Rectal smooth muscle tissue (tissue), 1 donor: Measurements from ENCODE around the gene SHD.

Experiments
- H3K27ac ChIP-seq: one replicate; pipeline ENCODE4 v1.7.0; 2013; ENCODE audit warnings: low read depth, low read length, inconsistent platforms
- H3K27me3 ChIP-seq: one replicate; pipeline ENCODE4 v1.7.0; 2013; ENCODE audit warnings: low read length; ENCODE audit not compliant: control insufficient read depth, insufficient read depth
- H3K36me3 ChIP-seq: one replicate; pipeline ENCODE4 v1.7.0; 2013; ENCODE audit warnings: low read length; ENCODE audit not compliant: control insufficient read depth, insufficient read depth
- H3K4me1 ChIP-seq: one replicate; pipeline ENCODE4 v1.7.0; 2013; ENCODE audit warnings: low read length; ENCODE audit not compliant: control insufficient read depth, insufficient read depth
- H3K4me3 ChIP-seq: one replicate; pipeline ENCODE4 v1.7.0; 2013; ENCODE audit warnings: low read length
- H3K9ac ChIP-seq: one replicate; pipeline ENCODE4 v1.7.0; 2013; ENCODE audit warnings: low read length

SHD gene

GRCh38 chr19:4294389-4294788 lies 15.3 kb downstream of the SHD start:
- H3K27me3 ChIP-seq = no peaks in the 10 kb centered on the region
- H3K4me1 ChIP-seq = no peaks in the 10 kb centered on the region
- no peak overlapping the region for H3K9ac ChIP-seq
- H3K4me3 ChIP-seq = no peak overlapping the region
- no peaks in the 10 kb centered on the region for H3K36me3 ChIP-seq
- no peak overlapping the region for H3K27ac ChIP-seq

DNA sequence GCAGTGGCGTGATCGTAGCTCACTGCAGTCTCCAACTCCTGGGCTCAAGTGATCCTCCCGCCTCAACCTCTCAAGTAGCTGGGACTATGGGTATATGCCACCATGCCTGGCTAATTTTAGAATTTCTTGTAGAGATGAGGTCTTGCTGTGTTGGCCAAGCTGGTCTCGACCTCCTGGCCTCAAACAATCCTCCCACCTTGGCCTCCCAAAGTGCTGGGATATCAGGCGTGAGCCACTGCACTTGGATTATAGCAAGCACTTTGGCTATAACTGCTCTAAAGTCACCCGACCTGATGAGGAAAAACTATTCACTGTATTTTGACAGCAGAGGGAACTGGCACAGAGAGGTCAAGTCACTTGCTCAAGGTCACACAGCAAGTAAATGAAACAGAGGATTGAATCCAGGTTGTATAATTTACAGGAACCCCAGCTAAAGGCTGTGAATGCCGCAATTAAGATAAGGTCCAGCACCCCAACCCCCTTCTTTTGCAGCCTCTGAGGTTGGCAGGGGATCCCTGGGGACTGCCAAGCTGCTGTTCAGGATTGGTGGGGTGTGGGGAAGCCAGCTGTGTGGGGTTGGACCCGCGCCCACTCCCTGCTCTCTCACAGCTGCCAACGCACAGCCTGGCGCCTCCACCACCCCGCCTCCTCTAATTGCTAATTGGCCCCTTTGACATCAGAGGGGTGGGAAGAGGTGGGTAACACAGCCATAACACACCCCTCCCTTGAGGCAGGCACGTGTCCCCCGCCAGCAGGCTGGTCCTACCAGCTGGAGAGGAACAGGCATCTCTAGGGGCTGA lies 17.1 kb downstream of the SHD start:
- Histone ChIP-seq H3K36me3 (no peaks in the 10 kb centered on the region), H3K4me1 (no peaks in the 10 kb centered on the region), H3K27me3 (no peaks in the 10 kb centered on the region), H3K27ac (no peak overlapping the region), H3K9ac (no peak overlapping the region), H3K4me3 (no peak overlapping the region)

DNA sequence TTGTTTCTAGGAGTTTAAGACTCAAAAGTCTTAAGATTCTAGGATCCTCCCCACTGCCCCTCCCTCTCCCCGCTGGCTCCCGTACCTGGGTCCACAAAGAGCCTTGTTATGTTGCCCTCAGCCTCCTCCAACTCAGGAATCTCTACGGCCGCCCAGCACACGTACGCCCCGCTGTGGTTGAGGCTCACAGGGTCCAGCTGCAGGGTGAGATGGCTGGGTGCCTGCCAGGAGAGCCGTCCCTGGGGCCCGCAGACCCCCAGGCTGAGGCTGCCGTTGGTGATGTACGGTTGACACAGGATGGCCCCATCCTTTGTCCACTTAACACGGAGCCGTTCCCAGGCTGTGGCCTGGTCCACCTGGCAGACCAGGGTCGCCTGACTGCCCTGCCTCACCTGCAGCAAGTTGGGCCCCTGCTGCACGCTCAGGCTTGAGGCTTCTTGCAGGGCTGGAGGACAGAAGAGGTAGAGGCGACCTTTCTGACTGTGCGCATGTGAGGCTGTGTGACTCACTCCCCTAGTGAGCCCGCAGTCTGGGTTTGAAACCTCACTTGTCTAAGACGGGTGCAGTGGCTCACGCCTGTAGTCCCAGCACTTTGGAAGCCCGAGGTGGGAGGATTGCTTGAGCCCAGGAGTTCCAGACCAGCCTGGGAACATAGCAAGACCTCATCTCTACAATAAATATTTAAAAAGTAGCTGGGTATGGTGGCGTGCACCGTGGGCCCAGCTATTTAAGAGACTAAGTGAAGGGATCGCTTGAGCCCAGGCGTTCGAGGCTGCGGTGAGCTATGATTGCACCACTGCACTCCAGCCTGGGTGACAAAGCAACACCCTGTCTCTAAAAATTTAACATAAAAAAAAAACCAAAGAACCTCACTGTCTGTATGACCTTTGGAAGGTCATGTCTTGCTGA lies 19.1 kb downstream of the SHD start:
- Histone ChIP-seq H3K27ac (no peak overlapping the region), H3K9ac (no peak overlapping the region), H3K36me3 (no peaks in the 10 kb centered on the region), H3K4me3 (no peak overlapping the region), H3K4me1 (no peaks in the 10 kb centered on the region), H3K27me3 (no peaks in the 10 kb centered on the region)

- Histone ChIP-seq H3K4me3 (no peak overlapping the region), H3K36me3 (no peaks in the 10 kb centered on the region), H3K27me3 (no peaks in the 10 kb centered on the region), H3K27ac (no peak overlapping the region), H3K4me1 (no peaks in the 10 kb centered on the region), H3K9ac (no peak overlapping the region)
Observed at GRCh38 chr19:4298810-4299550, 19.9 kb downstream of the SHD start.

GRCh38 chr19:4300589-4300988 lies 21.5 kb downstream of the SHD start:
- Histone ChIP-seq H3K36me3 (no peaks in the 10 kb centered on the region), H3K4me1 (no peaks in the 10 kb centered on the region), H3K27me3 (peaks cover 3% of the 10 kb centered on the region), H3K9ac (no peak overlapping the region), H3K27ac (no peak overlapping the region), H3K4me3 (no peak overlapping the region)

- Histone ChIP-seq H3K4me3 (peak overlapping the region; percentile 8), H3K4me1 (no peaks in the 10 kb centered on the region), H3K9ac (no peak overlapping the region), H3K36me3 (no peaks in the 10 kb centered on the region), H3K27me3 (peaks cover 3% of the 10 kb centered on the region), H3K27ac (no peak overlapping the region)
Observed at GRCh38 chr19:4301590-4302242, 22.6 kb downstream of the SHD start.

GRCh38 chr19:4302243-4302640 lies 23.2 kb downstream of the SHD start, which contains the start of gene TMIGD2:
Gene TMIGD2 (minus strand): TSS chr19:4302389. CDS start chr19:4302385, 4 bp downstream.
- Histone ChIP-seq H3K27ac (no peak within 1 kb of the TSS), H3K4me3 (peak within 1 kb of the TSS; percentile 8), H3K9ac (no peak within 1 kb of the TSS), H3K36me3 (no peaks in the 10 kb centered on the region), H3K4me1 (no peaks in the 10 kb centered on the region), H3K27me3 (peaks cover 3% of the 10 kb centered on the region)

GRCh38 chr19:4303819-4304537 lies 24.9 kb downstream of the SHD start:
- Histone ChIP-seq H3K36me3 (no peaks in the 10 kb centered on the region), H3K27ac (no peak overlapping the region), H3K9ac (no peak overlapping the region), H3K27me3 (peaks cover 3% of the 10 kb centered on the region), H3K4me1 (no peaks in the 10 kb centered on the region), H3K4me3 (no peak overlapping the region)

DNA sequence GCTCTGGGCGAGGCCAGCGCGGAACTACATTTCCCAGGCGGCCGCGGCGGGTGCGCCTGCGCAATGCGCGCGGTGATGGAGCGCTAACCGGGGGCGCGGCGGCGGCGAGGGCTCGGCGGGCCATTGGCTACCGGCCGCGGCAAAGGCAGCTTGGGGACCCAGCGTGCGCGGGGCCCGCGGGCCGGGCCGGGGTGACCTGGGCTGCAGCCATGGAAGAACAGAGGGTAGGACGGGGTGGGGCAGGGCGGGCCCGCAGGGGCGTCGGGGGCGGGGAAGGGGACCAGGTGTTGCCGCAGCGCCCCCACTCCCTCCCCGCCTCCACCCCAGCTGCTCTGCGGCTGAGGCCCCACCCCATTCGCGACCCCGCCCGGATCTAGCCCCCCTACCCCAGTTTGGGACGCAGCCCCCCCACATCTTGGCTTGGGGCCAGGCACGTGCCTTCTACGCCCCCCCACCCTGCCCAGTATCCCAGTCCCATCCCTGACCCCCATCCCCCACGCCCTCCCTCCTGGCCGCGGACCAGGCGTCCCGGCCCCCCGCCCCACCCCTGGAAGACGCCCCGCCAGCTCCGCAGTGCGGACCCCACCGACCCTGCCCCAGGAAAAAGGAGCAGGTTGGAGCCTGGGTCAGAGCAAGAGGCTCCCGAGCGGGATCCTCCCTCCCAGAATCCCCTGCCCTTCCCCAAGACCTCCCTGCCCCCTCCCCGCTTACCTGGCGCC lies 25.6 kb downstream of the SHD start, which contains the start of gene FSD1:
Gene FSD1 (plus strand): TSS at position 61 of the 719 bp plus-strand sequence. CDS start 149 bp downstream, at position 210.
- H3K27ac ChIP-seq = no peak within 1 kb of the TSS
- H3K9ac ChIP-seq = no peak within 1 kb of the TSS
- peaks cover 3% of the 10 kb centered on the region for H3K27me3 ChIP-seq
- H3K4me1 ChIP-seq = no peaks in the 10 kb centered on the region
- H3K4me3 ChIP-seq = no peak within 1 kb of the TSS
- no peaks in the 10 kb centered on the region for H3K36me3 ChIP-seq

DNA sequence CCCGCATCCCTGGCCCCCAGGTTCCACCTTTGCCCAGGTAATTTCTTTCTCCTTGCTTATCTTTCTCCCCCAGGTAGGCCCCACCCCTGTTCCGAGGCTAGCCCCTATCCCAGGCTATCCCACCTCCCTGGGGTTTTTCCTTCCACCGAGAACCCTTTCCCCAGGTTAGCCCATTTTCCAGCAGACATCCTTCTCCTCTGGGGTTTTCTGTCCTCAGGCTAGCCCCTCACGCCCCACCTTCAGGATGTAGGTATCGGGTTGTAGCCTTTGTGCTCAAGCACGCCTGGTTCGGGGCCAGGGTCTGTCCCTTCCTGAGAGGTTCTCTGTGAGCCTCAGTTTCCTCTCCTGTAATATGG lies 26.2 kb downstream of the SHD start:
- no peaks in the 10 kb centered on the region for H3K4me1 ChIP-seq
- H3K27ac ChIP-seq = no peak overlapping the region
- no peaks in the 10 kb centered on the region for H3K36me3 ChIP-seq
- H3K4me3 ChIP-seq = no peak overlapping the region
- H3K9ac ChIP-seq = no peak overlapping the region
- peaks cover 3% of the 10 kb centered on the region for H3K27me3 ChIP-seq

- H3K9ac ChIP-seq = no peak overlapping the region
- H3K27ac ChIP-seq = no peak overlapping the region
Observed at GRCh38 chr19:4305659-4306058, 26.6 kb downstream of the SHD start.

More at GRCh38 chr19:4305659-4306058, 26.6 kb downstream of the SHD start:
- Histone ChIP-seq H3K4me1 (no peaks in the 10 kb centered on the region), H3K4me3 (no peak overlapping the region), H3K27me3 (peaks cover 3% of the 10 kb centered on the region), H3K36me3 (no peaks in the 10 kb centered on the region)
